Vagina (tissue), 2 donors: ENCODE data around the gene ANOS1.

Experiments
- POLR2AphosphoS5 ChIP-seq, 2 donors: sonication (generic); formaldehyde crosslinking; IDR thresholded peaks; one replicate each; pipeline ENCODE4 v1.9.0; 2017; ENCODE audit warnings: antibody characterized with exemption in 2 of 2, mild to moderate bottlenecking in 2 of 2, low read depth in 1 of 2; ENCODE audit not compliant: insufficient read depth in 1 of 2
- TF ChIP-seq, protein P1 (sequence below), 3 experiments: fragments of 450-650 bp in 2 of 3; fragments of 200-600 bp in 1 of 3; sonication (generic) in 1 of 3; IDR thresholded peaks; one replicate each; pipeline ENCODE4 v1.5.1; 2017 to 2019; ENCODE audit warnings: antibody characterized with exemption in 3 of 3, mild to moderate bottlenecking in 2 of 3, moderate library complexity in 2 of 3

DNA sequence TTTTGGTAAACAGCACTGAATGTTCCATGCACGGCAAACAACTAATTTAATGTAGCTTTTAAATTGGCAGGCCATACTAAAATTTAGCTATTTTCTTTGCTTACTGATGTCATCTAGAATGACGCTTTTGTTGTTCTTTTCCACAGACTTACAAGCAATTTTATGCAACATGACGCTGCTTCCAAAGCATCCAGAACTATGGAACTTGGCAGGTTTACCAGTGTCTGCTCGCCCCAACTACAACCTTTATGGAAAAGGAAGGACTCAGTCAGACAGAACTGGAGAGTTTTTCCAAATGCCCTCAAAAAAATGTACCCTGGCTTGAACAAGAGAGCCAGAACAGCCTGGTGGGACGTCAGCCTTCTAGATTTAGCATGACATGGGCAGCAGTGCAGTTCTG is 58.7 kb downstream of the ANOS1 start:
- no peak for TF ChIP-seq POLR2AphosphoS5 (IDR thresholded peaks at IDR 0.05; ENCODE audit: insufficient read depth in 1 of 2, low read depth in 1 of 2)
- TF ChIP-seq, protein P1, sequence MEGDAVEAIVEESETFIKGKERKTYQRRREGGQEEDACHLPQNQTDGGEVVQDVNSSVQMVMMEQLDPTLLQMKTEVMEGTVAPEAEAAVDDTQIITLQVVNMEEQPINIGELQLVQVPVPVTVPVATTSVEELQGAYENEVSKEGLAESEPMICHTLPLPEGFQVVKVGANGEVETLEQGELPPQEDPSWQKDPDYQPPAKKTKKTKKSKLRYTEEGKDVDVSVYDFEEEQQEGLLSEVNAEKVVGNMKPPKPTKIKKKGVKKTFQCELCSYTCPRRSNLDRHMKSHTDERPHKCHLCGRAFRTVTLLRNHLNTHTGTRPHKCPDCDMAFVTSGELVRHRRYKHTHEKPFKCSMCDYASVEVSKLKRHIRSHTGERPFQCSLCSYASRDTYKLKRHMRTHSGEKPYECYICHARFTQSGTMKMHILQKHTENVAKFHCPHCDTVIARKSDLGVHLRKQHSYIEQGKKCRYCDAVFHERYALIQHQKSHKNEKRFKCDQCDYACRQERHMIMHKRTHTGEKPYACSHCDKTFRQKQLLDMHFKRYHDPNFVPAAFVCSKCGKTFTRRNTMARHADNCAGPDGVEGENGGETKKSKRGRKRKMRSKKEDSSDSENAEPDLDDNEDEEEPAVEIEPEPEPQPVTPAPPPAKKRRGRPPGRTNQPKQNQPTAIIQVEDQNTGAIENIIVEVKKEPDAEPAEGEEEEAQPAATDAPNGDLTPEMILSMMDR (IDR thresholded peaks at IDR 0.05): no peak
